EH (cell line): ENCODE results near the gene ANLN.

ENCODE experiments used
- DNase-seq: peaks from one replicate; pipeline ENCODE4 v3.0.0-alpha.2; 2015; ENCODE audit warnings: low read depth

Gene ANLN

DNA sequence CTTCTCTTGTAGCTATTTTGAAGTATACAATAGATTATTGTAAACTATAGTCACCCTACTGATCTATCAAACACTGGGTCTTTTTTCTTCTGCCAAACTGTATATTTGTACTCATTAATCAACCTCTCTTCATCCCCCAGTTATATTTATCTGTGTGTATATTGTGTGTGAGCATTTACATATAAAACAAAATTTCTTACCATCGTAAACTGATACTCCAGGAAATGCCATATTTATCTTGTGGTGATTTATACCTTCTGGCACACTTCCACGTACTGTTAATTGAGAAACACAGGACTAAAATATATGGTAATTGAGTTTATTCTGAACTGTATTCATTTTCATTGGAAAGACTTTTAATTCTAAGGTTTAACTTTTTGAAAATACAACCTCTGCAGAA is 18.9 kb downstream of the ANLN start:
- peak; percentile 47 for DNase-seq

GRCh38 chr7:36409180-36409579 is 19.5 kb downstream of the ANLN start:
- no peak for DNase-seq

- DNase-seq = no peak
These were observed 25.5 kb downstream of the ANLN start for GRCh38 chr7:36415144-36415543.

DNA sequence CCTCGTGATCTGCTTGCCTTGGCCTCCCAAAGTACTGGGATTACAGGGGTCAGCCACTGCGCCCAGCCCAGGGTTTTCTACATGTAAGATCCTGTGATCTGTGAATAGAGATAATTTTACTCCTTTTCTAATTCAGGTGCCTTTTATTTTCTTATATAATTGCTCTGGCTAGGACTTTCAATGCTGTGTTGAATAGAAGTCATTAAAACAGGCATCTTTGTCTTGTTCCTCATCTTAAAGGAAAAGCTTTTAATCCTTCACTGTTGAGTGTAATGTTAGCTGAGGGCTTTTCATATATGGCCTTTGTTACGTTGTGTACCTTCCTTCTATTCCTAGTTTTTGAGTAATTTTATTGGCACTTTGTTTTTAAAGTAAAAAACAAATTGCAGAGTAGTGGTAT is 26.6 kb downstream of the ANLN start:
- DNase-seq = no peak

DNA sequence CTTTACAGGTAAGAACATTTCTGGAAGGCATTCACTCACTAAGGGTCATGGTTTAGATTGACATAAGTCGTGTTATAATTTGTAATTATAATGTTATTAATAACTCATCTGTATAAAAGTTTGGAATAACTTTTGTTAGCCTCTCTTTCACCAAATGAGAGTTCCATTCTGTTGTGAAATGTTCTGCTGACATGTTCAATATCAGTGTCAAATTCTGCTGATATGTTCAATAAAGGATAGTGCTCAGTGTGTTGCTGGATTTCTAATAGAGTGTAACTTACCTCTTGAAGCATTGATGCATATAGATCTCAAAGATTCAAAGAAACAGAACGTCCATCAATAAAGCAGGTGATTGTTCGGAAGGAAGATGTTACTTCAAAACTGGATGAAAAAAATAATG is 30.6 kb downstream of the ANLN start:
- DNase-seq = no peak

DNA sequence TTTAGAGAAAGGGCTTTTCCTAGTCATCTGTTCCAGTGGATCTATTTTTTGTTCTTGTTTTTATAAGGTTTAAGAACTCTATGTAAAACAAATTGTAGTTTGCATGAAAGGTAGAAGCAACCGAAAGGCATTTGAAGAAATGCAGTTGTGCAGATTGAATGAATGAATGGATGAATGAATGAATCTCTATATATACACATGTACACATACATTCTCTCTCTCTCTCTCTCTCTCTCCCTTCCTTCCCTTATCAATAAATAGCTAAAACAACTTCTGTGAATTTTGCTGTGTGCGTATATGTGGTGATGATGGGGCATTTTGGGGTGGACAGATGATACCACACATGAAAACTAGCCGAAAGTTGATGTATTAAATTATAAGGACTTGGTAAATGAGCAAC is 32.4 kb downstream of the ANLN start:
- no peak for DNase-seq

- DNase-seq = no peak
These were observed 34.0 kb downstream of the ANLN start for GRCh38 chr7:36423633-36424032.

GRCh38 chr7:36430186-36430585 is 40.5 kb downstream of the ANLN start:
- DNase-seq = peak; percentile 35

DNA sequence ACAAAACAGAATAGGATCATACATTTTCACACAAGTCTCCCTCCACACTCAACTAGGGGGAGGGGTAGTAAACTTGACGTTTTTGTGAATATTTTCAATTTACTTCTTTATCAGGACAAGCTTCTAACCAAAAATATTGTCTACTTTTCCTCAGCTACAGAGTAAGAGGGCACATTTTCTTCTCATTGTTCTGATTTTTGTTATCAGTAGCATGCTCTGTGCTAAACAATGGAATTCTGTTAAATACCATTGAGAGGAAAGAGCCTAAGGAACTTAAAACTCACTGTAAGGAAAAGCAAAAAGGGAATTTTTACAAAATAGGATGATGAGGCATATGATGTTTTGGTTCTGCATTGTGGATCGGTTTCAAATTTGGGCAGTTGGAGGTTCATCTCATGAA is 41.2 kb downstream of the ANLN start:
- no peak for DNase-seq

GRCh38 chr7:36438211-36438610 is 48.5 kb downstream of the ANLN start:
- no peak for DNase-seq

- DNase-seq = peak; percentile 22
These were observed 50.0 kb downstream of the ANLN start for GRCh38 chr7:36439624-36440023.

DNA sequence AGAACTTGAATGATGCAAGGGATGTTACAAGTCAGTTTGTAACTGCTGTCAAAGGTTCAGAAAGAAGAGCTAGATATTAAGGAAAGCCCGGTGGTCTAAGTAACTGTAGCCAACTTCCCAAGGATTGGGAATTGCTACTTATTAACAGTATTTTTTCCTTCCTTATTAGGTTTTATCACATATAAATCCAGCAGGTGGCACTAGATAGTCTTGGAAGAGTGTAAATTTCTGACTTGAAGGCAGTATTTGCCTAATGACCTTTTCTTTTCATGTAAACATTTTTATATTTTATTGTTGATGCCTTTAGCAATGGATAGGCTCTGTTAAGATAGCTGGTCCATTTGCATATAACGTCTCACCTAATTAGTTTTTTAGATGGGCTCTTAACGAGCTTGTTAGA is 51.2 kb downstream of the ANLN start:
- DNase-seq = peak; percentile 44

- DNase-seq = no peak
These were observed 51.8 kb downstream of the ANLN start for GRCh38 chr7:36441344-36442022.

DNA sequence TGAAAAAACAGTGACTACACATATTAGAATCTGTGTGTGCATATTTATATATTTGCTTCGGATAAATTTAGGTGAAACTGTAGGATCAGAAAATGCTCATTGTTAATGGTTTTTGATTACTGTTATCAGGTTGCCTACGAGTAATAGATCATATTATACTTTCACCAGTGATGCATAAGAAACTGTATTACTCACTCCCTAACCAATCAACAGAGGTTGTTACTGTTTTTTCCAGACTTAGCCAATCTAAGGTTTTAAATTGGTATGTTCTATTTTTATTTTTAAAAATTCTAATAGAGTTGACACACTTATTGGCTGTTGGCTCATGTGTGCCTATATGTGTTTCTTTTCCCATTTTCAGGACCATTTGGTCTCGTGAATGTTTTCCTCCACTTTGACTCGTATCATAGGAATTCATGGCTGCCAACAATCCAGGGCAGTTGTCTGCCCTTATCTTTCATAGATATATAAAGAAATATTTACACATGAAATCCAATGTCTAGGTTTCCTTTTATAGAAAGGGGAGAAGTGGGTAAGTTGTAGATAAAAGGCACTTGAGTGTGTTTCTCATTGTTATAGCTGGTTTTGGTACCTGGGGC is 59.2 kb downstream of the ANLN start:
- peak; percentile 77 for DNase-seq

GRCh38 chr7:36449685-36450084 is 60.0 kb downstream of the ANLN start:
- no peak for DNase-seq

DNA sequence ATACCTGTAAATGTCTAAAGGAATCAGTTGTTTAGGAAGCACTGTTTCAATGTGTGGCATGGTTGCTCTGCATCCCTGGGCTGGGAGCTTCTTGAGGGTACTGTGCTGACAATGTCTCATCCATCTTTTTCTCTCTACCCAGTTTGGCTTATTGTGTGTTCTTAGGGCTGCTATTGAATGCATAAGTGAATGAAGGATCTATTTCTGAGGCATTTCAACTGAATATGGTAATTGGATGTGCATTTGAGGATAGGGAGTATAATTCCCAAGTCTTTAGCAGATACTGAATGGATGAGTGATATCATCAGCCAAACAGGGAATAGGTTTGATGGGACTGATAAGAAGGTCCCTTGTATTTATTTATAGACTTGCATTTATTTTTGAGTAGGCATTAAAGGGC is 64.1 kb downstream of the ANLN start:
- DNase-seq = no peak

DNA sequence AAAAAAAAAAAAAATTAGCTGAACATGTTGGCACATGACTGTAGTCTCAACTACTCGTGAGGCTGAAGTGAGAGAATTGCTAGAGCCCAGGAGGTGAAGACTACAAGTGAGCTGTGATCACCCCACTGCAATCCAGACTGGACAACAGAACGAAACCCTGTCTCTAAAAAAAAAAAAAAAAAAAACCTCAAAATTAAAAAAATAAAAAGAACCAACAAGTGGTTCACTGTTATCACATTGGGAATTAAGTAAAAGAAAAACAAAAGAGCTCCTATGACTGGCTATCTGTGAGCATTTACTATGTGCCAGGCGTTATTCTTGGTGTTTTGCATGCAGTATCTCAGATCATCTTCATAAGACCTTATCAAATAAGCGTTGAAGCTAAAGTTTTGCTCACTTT is 66.0 kb downstream of the ANLN start:
- no peak for DNase-seq

DNA sequence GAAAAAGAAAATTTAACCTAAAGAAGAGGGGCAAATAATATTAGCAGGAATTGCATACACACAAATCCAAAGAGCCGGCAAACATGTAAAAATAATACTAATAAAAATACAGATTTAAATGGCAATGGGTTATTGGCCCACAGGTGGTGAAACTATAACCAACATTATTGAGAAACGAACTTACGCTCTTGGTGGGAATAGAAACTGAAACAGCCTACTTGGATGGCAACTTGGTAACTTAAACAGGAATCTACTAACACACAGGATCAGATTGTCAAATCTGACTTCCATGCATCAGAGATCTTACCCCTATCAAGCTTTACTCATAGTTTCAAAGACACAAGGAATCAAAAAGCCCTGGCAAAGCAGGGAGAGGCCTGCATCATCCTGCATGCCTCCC is 66.5 kb downstream of the ANLN start:
- no peak for DNase-seq

- DNase-seq = no peak
These were observed 66.9 kb downstream of the ANLN start for GRCh38 chr7:36456548-36456947.

DNA sequence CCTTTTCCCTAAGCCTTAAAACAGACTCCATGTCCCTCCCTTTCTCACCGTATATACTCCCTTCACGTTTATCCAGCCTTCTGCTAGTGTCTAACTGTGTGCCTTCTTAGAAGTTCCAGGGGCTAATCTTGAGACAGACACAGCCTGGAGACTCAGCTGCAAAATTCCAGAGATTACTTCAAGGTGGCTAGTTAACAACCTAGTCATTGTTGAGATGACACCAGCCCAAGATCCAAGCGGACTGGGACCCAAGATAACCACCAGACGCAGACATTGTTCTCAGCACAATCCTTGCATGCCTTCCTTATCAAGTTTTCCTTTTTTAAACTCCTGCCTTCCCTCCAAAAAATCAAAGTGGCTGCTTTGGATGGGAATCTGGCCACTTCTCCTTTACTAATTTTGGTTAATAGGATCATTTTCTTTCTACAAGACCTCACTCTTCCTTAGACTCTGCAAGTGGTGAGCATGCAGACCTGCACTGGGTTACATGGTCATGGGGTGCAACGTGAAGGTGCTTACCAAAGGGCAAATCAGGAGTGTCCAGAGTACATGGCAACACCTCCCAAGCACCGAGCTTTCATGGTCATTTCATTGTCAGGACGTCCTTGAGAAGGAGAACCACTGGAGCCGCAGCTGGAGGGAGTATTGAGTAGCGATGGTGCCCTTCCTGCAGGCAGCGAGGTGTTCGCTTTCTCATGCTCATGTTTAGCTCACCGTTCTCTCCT is 69.7 kb downstream of the ANLN start:
- no peak for DNase-seq

DNA sequence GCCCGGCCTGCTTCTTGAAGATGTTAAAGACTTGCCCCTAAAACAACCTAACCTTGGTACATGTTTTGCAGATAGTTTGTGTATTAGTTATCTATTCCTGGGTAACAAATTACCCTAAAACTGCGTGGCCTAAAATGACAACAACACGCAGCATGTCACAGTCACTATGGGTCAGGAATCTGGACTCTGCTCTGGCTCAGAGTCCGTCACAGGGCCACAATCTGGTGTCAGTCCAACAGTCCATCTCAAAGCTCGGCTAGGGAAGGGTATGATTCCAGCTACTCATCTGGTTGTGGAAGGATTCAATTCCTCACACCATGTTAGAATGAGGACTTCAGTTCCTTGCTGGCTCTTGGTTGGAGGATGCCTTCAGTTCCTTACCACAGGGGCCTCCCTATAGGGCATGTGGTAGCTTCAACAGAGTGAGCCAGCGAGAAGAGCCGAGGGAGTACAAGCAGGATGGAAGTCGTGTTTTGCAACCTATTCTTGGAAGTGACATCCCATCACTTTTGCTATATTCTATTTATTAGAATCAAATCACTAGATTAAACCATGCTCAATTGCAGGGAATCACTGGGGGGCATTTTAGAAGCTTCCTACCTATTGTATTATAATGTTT is 71.3 kb downstream of the ANLN start:
- DNase-seq = no peak

DNA sequence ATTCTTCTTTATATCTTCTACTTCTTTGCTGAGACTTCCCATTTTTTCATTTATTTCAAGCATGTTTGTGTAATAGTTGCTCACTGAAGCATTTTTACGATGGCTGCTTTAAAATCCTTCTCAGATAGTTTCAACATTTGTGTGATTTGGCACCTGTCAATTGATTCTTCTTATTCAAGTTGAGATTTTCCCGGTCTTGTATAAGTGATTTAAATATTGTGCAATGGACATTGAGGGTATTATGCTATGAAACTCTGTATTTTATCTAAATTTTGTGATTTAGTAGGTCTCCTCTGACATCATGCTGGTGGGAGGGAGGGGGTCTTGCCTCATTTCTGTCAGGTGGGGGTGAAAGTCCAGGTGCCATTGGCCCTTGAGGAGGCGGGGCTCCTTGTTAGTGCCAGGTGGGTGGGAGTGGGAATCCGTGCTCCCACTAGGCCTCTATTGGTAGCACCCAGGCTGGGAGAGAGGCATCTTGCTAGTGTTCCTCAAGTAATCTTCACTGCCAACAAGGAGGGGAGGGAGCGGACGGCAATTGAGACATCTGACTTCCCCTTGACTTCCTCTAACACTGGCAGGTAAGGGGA is 73.0 kb downstream of the ANLN start:
- no peak for DNase-seq

DNA sequence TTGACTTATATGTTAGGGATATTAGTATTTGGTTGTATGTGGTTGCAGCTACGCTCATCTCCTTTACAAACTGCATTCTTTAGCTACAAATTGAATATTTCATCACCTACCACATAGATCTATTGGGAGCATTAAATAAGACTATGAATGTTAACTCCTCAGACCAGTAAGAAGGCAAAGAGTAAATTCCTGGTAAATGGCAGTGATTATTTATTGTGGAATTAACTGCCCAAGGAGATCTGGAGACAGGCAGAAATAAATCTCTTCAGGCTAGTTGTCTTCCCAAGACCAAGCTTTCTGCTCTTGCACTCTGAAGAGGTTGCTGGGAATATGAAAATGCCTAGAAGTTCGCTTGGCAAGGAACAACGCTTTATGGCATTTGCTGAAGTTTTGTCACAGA is 74.6 kb downstream of the ANLN start:
- no peak for DNase-seq
